ENCODE results near the gene FASLG. TPM values are rescaled to one million over a fixed set of nuclear protein-coding genes. Genes with fewer than 3 reads are reported as not detected.

The FASLG gene
- total RNA-seq, 1 experiment from 2014 or later = not detected

DNA sequence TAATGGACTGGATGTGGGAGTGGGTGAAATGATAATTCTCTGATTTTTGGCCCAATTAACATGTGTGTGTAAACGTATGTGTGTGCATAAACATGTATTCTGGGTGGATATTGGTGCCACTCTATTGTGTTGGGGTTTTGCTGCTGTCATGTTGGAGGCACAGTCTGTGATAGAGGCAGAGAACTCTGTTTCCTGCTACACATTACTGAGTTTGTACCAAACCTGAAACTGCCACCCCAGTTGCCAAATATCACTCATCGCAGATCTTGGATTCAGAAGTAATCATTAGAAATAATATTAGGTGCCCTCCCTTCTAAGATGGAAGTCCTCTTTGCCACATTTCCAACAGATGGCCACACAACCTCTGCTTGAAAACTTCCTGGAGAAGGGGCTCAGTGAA lies 13.8 kb downstream of the FASLG start:
- POLR2A ChIA-PET (ENCODE audit: low non-redundant PET) = no interaction called here
- Histone ChIP-seq H3K27ac (ENCODE audit: low read depth, low read length, poor library complexity, severe bottlenecking) (no peak overlapping the region), H3K36me3 (ENCODE audit: insufficient read depth, low read length, poor library complexity, severe bottlenecking) (no peaks in the 10 kb centered on the region), H3K9me3 (ENCODE audit: low read depth, low read length, poor library complexity, severe bottlenecking) (no peaks in the 10 kb centered on the region), H3K4me3 (ENCODE audit: low read depth, low read length, poor library complexity, severe bottlenecking) (no peak overlapping the region), H3K4me1 (ENCODE audit: insufficient read depth, low read length, poor library complexity, severe bottlenecking) (no peaks in the 10 kb centered on the region), H3K27me3 (replicated peaks; ENCODE audit: insufficient read depth, low read depth, low read length, poor library complexity) (no peaks in the 10 kb centered on the region)
- no TSS peak for BruUV-seq (replicated peaks)
- intact Hi-C loops (cut with micrococcal nuclease; ENCODE audit: unreplicated experiment) = no loop called here
- CTCF ChIA-PET = no interaction called here
- TF ChIP-seq CTCF (conservative IDR thresholded peaks at IDR 0.05; ENCODE audit: low read depth, low read length) = no peak
- no peak for TF ChIP-seq EZH2 (IDR thresholded peaks at IDR 0.05; ENCODE audit: borderline replicate concordance, low read depth, low read length, poor library complexity, severe bottlenecking)
- DNase-seq (ENCODE audit: low spot score) = no peak

- Histone ChIP-seq H3K4me1 (ENCODE audit: insufficient read depth, low read length, poor library complexity, severe bottlenecking) (no peaks in the 10 kb centered on the region), H3K4me3 (ENCODE audit: low read depth, low read length, poor library complexity, severe bottlenecking) (no peak overlapping the region), H3K27ac (ENCODE audit: low read depth, low read length, poor library complexity, severe bottlenecking) (no peak overlapping the region), H3K36me3 (ENCODE audit: insufficient read depth, low read length, poor library complexity, severe bottlenecking) (no peaks in the 10 kb centered on the region), H3K27me3 (replicated peaks; ENCODE audit: insufficient read depth, low read depth, low read length, poor library complexity) (no peaks in the 10 kb centered on the region), H3K9me3 (ENCODE audit: low read depth, low read length, poor library complexity, severe bottlenecking) (no peaks in the 10 kb centered on the region)
- BruUV-seq (replicated peaks) = no TSS peak
- DNase-seq (ENCODE audit: low spot score) = no peak
- CTCF ChIA-PET = no interaction called here
- no peak for TF ChIP-seq EZH2 (IDR thresholded peaks at IDR 0.05; ENCODE audit: borderline replicate concordance, low read depth, low read length, poor library complexity, severe bottlenecking)
- TF ChIP-seq CTCF (conservative IDR thresholded peaks at IDR 0.05; ENCODE audit: low read depth, low read length) = no peak
- intact Hi-C loops (cut with micrococcal nuclease; ENCODE audit: unreplicated experiment) = no loop called here
- POLR2A ChIA-PET (ENCODE audit: low non-redundant PET) = no interaction called here
Measured at GRCh38 chr1:172673761-172674160, 14.9 kb downstream of the FASLG start.

- H3K36me3 ChIP-seq (ENCODE audit: insufficient read depth, low read length, poor library complexity, severe bottlenecking) = no peaks in the 10 kb centered on the region
- H3K4me1 ChIP-seq (ENCODE audit: insufficient read depth, low read length, poor library complexity, severe bottlenecking) = no peaks in the 10 kb centered on the region
- BruUV-seq (replicated peaks) = no TSS peak
- POLR2A ChIA-PET (ENCODE audit: low non-redundant PET) = no interaction called here
- no peak for DNase-seq (ENCODE audit: low spot score)
- CTCF ChIA-PET = interaction anchor here (0.7 kb wide), 1 partner anchor 13 kb away, joined by 3 read pairs; no protein-coding TSS in a partner anchor
- H3K9me3 ChIP-seq (ENCODE audit: low read depth, low read length, poor library complexity, severe bottlenecking) = no peaks in the 10 kb centered on the region
- TF ChIP-seq CTCF (conservative IDR thresholded peaks at IDR 0.05; ENCODE audit: low read depth, low read length) = no peak
- no peak for TF ChIP-seq EZH2 (IDR thresholded peaks at IDR 0.05; ENCODE audit: borderline replicate concordance, low read depth, low read length, poor library complexity, severe bottlenecking)
- no peaks in the 10 kb centered on the region for H3K27me3 ChIP-seq (replicated peaks; ENCODE audit: insufficient read depth, low read depth, low read length, poor library complexity)
- H3K27ac ChIP-seq (ENCODE audit: low read depth, low read length, poor library complexity, severe bottlenecking) = no peak overlapping the region
- intact Hi-C loops (cut with micrococcal nuclease; ENCODE audit: unreplicated experiment) = no loop called here
- no peak overlapping the region for H3K4me3 ChIP-seq (ENCODE audit: low read depth, low read length, poor library complexity, severe bottlenecking)
Measured at GRCh38 chr1:172674831-172675613, 16.1 kb downstream of the FASLG start.
